HepG2 (cell line): Measurements from ENCODE around the gene SGPL1. TPM values are rescaled to one million over a fixed set of nuclear protein-coding genes. Genes with fewer than 3 reads are reported as not detected.

Experiments used
- ATAC-seq: fragments of 200-7000 bp; cut with Tn5 transposase; 3 replicates; pipeline ENCODE4 v1.9.1; 2020; ENCODE audit warnings: mild to moderate bottlenecking, moderate library complexity
- BruUV-seq: library from RNA; stranded (reverse); fragments of 400-500 nt; replicated peaks from 2 replicates; lab custom pipeline; 2021; lab: Mats Ljungman, UMichigan
- CTCF ChIA-PET: fragments of 300-600 bp; formaldehyde crosslinking; extraction: SDS; loops from one replicate; lab custom pipeline; 2021; ENCODE audit warnings: low total read pairs, inconsistent platforms, low intra/inter-chr PET ratio; lab: Yijun Ruan, JAX
- POLR2A ChIA-PET: fragments of 350-600 bp; sonication (Branson Sonifier 250); formaldehyde crosslinking; loops from one replicate; lab custom pipeline; 2020; ENCODE audit warnings: antibody characterized with exemption, inconsistent platforms; lab: Yijun Ruan, JAX
- DNase-seq: peaks from one replicate; pipeline ENCODE4 v3.0.0-alpha.2; 2015; ENCODE audit warnings: low spot score
- FAIRE-seq: peaks from 3 replicates; lab custom pipeline; 2011; peaks lifted over from hg19 to GRCh38; lab: Jason Lieb, UNC
- H2AFZ ChIP-seq: one replicate; pipeline ENCODE4 v1.6.1; 2011; ENCODE audit warnings: low read length, inconsistent platforms
- H3K27ac ChIP-seq: fragments of 300-600 bp; 3 replicates; pipeline ENCODE4 v1.8.0; 2011; ENCODE audit warnings: mixed run types, mild to moderate bottlenecking, mixed read lengths, low read length, inconsistent platforms; ENCODE audit not compliant: insufficient read depth; ENCODE audit errors: extremely low read length
- H3K27me3 ChIP-seq, 2 experiments: fragments of 200-600 bp in 1 of 2; 2 replicates in 1 of 2; 3 replicates in 1 of 2; pipeline versions ENCODE4 v1.6.0 to v1.8.0; 2011; ENCODE audit warnings: low read length in 2 of 2, mild to moderate bottlenecking in 2 of 2, moderate library complexity in 2 of 2, inconsistent platforms in 1 of 2; ENCODE audit not compliant: insufficient read depth in 2 of 2, control insufficient read depth in 1 of 2
- H3K36me3 ChIP-seq, 2 experiments: fragments of 200-600 bp in 1 of 2; replicated peaks in 1 of 2; 2 replicates in 1 of 2; 3 replicates in 1 of 2; pipeline versions ENCODE4 v1.5.1 to v1.8.0; 2011; ENCODE audit warnings: low read length in 2 of 2, inconsistent platforms in 1 of 2; ENCODE audit not compliant: insufficient read depth in 2 of 2, control insufficient read depth in 1 of 2
- H3K4me1 ChIP-seq: 2 replicates; pipeline ENCODE4 v1.5.1; 2012; ENCODE audit warnings: low read length, inconsistent platforms; ENCODE audit not compliant: insufficient read depth
- H3K4me2 ChIP-seq: 2 replicates; pipeline ENCODE4 v1.6.0; 2011; ENCODE audit warnings: low read depth, low read length, inconsistent platforms
- H3K4me3 ChIP-seq, 3 experiments: fragments of 200-600 bp in 1 of 3; sonication (generic), shearing (Covaris generic) in 1 of 3; replicated peaks in 1 of 3; 2 replicates each; pipeline ENCODE4 v1.5.1; 2011 to 2016; ENCODE audit warnings: low read length in 3 of 3, inconsistent platforms in 2 of 3, low read depth in 2 of 3, mild to moderate bottlenecking in 2 of 3, control low read depth in 1 of 3, mixed read lengths in 1 of 3; ENCODE audit not compliant: insufficient read depth in 1 of 3
- H3K79me2 ChIP-seq: one replicate; pipeline ENCODE4 v1.6.1; 2011; ENCODE audit warnings: low read length, inconsistent platforms; ENCODE audit not compliant: insufficient read depth
- H3K9ac ChIP-seq: 2 replicates; pipeline ENCODE4 v1.6.0; 2011; ENCODE audit warnings: mild to moderate bottlenecking, low read depth, low read length, inconsistent platforms; ENCODE audit not compliant: insufficient read depth
- H3K9me3 ChIP-seq: 2 replicates; pipeline ENCODE4 v1.5.1; 2012; ENCODE audit warnings: mild to moderate bottlenecking, low read length
- H4K20me1 ChIP-seq: 2 replicates; pipeline ENCODE4 v1.6.0; 2011; ENCODE audit warnings: inconsistent platforms, mild to moderate bottlenecking, low read length, moderate library complexity; ENCODE audit not compliant: insufficient read depth
- HMGA1 ChIP-seq: sonication (generic); formaldehyde crosslinking; conservative IDR thresholded peaks from 2 replicates; pipeline ENCODE4 v1.4.0; 2020; ENCODE audit warnings: missing genetic modification reagents
- KDM1A ChIP-seq: IDR thresholded peaks from 2 replicates; pipeline ENCODE4 v1.6.1; 2016; ENCODE audit warnings: missing compliant biosample characterization
- SIN3B ChIP-seq: fragments of 150-350 bp; IDR thresholded peaks from 2 replicates; pipeline ENCODE4 v1.6.1; 2014; ENCODE audit warnings: low read length
- TOPORS ChIP-seq: sonication (generic); formaldehyde crosslinking; IDR thresholded peaks from 2 replicates; pipeline ENCODE4 v1.8.0; 2023; ENCODE audit warnings: mild to moderate bottlenecking, missing genetic modification reagents
- ZBTB21 ChIP-seq: sonication (generic); formaldehyde crosslinking; IDR thresholded peaks from 2 replicates; pipeline ENCODE4 v1.4.0; 2020; ENCODE audit warnings: missing genetic modification reagents
- ZNF235 ChIP-seq: sonication (generic); formaldehyde crosslinking; IDR thresholded peaks from 2 replicates; pipeline ENCODE4 v1.8.1; 2023; ENCODE audit warnings: mild to moderate bottlenecking, missing genetic modification reagents, borderline replicate concordance
- ZSCAN20 ChIP-seq: sonication (generic); formaldehyde crosslinking; IDR thresholded peaks from 2 replicates; pipeline ENCODE4 v1.4.0; 2020; ENCODE audit warnings: missing genetic modification reagents, mild to moderate bottlenecking, borderline replicate concordance
- WGBS: methylation state at CpG from one replicate; pipeline ENCODE4 v1.1.6; 2017; ENCODE audit warnings: low lambda C conversion rate; 5-methylcytosine and 5-hydroxymethylcytosine counted together
- in situ Hi-C: cut with HindIII; loops from 2 replicates; pipeline ENCODE4 v1.10.0; 2017; ENCODE audit warnings: low pct_unique_long_range_greater_than_20kb; ENCODE audit not compliant: extremely low pct_ligation_motif_present
- intact Hi-C: fragments of 100-400 bp; cut with micrococcal nuclease; formaldehyde crosslinking; loops from one replicate; pipeline ENCODE4 v1.10.0; 2022; ENCODE audit not compliant: unreplicated experiment
- polyA plus RNA-seq, 8 experiments: library from polyadenylated mRNA; depleted of rRNA in 3 of 8; stranded (reverse) in 7 of 8; unstranded in 1 of 8; fragments of >200 nt; fragmentation: Illumina TruSeq in 4 of 8; extraction: Trizol in 4 of 8; gene quantifications; 2 replicates each; pipeline versions ENCODE4 v1.2.1 to v1.2.3, GENCODE V29; 2011 to 2016; ENCODE audit warnings: low read depth in 4 of 8, missing spikeins in 1 of 8, mixed read lengths in 1 of 8; ENCODE audit not compliant: insufficient read depth in 1 of 8
- total RNA-seq, 5 experiments: library from RNA; depleted of rRNA; stranded (reverse); fragments of >200 nt; fragmentation: Illumina TruSeq; extraction: Trizol; gene quantifications; 2 replicates each; pipeline ENCODE4 v1.2.3, GENCODE V29; 2016; ENCODE audit warnings: low read depth in 1 of 5
- TF ChIP-seq, protein P1 (sequence below): sonication (generic); formaldehyde crosslinking; IDR thresholded peaks from 2 replicates; pipeline ENCODE4 v1.8.1; 2023; ENCODE audit warnings: mild to moderate bottlenecking, moderate library complexity, missing genetic modification reagents
- TF ChIP-seq, protein P2 (sequence below): sonication (generic); formaldehyde crosslinking; IDR thresholded peaks from 2 replicates; pipeline ENCODE4 v1.4.0; 2020; ENCODE audit warnings: low read depth, mild to moderate bottlenecking, missing genetic modification reagents
- TF ChIP-seq, protein P3 (sequence below): sonication (generic); formaldehyde crosslinking; IDR thresholded peaks from 2 replicates; pipeline ENCODE4 v1.5.0; 2020; ENCODE audit warnings: mild to moderate bottlenecking, missing genetic modification reagents, borderline replicate concordance

SGPL1 gene
- total and polyA plus RNA-seq, 2 of the 13 experiments (the other 11 are each of a cell fraction or from before 2014, with no cell fraction given), result 17.6 to 25.0 TPM

DNA sequence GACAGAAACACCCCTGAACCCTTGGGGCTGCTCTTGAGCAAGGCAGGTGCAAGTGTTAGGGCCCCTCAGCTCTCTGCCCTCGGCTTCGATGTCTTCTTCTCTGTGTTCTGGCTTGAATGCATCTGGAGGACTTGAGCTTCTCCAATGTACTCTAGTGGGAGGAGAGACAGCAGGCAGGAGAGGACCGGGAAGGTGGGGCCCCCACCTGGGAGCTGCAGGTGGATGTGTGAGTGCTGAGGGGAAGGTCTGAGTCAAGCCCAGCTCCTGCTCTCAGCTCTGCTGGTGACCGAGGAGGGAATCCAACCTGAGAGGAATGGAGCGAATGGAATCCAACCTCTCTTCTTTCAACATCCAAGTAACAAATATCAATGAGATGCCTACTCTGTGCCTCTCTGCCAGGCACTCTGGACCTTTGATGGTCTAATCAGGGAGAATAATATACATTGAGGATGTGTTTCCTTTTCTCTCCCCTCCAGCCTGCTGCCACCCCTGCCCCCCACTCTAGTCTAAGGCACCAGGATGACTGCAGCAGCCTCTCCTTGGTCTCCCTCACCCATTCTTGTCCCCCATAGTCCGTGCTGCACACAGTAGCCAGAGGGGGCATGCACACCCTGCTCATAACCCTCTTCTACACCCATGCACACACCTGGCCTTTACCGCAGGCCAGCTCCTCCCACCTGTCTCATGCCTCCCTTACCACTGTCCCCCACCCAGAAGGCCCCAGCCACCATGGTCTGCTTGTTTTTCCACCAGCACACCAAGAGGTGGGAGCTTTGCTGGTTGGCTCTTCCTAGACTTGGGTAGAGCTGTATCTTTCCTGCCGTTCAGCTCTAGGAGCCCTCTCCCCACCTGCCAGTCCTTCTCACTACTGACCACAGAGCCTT lies 44.2 kb upstream of the SGPL1 start:
- H3K36me3 ChIP-seq, result no peaks in the 10 kb centered on the region
- no peaks in the 10 kb centered on the region; the same call in 1 of the 2 replicates for H3K9me3 ChIP-seq
- DNase-seq (no peak), ATAC-seq (no peak), FAIRE-seq (no peak)
- no peak overlapping the region for H2AFZ ChIP-seq
- H4K20me1 ChIP-seq, result no peaks in the 10 kb centered on the region
- BruUV-seq, result no TSS peak
- WGBS, result 22% methylated on average over 8 of the region's 8 CpGs
- peaks cover 1 to 42% of the 10 kb centered on the region in 2 experiments; a peak in 4 of 5 replicates for H3K27me3 ChIP-seq
- no peak overlapping the region for H3K4me2 ChIP-seq
- no peak overlapping the region for H3K4me3 ChIP-seq
- TF ChIP-seq ZSCAN20 (CRISPR knock-in tag), result no peak
- TF ChIP-seq TOPORS (CRISPR knock-in tag), result no peak
- no peaks in the 10 kb centered on the region for H3K79me2 ChIP-seq
- ChIA-PET CTCF (no interaction called here), POLR2A (no interaction called here)
- no peak overlapping the region for H3K9ac ChIP-seq
- no peak overlapping the region for H3K27ac ChIP-seq
- no peaks in the 10 kb centered on the region; the same call in 1 of the 2 replicates for H3K4me1 ChIP-seq
- in situ Hi-C loops (no loop called here), intact Hi-C loops (no loop called here)

DNA sequence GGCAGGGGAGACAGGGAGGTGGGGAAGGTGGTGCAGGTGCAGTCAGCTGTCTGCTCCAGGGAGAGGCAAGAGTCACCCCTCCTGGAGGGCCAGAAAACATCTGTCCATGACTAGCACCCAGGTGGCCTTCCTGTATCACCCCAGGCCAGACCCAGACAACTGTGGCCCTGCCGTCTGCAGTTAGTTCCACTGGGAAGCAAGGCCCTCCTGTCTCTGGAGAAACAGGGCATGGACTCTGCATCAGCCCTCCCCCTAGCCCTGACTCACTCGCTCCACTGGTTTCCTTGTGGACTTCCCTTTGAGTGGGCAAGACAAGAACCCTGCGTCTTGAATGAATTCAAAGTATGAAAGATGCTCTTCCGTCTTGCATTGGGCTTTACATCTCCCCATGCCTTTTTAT lies 43.1 kb upstream of the SGPL1 start:
- ChIA-PET POLR2A (no interaction called here), CTCF (no interaction called here)
- Histone ChIP-seq H4K20me1 (no peaks in the 10 kb centered on the region), H3K4me1 (no peaks in the 10 kb centered on the region; the same call in 1 of the 2 replicates), H3K36me3 (no peaks in the 10 kb centered on the region), H2AFZ (no peak overlapping the region), H3K9me3 (no peaks in the 10 kb centered on the region), H3K9ac (no peak overlapping the region), H3K27me3 (peaks cover 1 to 52% of the 10 kb centered on the region in 2 experiments; a peak in 4 of 5 replicates), H3K4me2 (no peak overlapping the region), H3K27ac (no peak overlapping the region), H3K4me3 (no peak overlapping the region), H3K79me2 (no peaks in the 10 kb centered on the region)
- 54% methylated on average over 3 of the region's 4 CpGs for WGBS
- intact Hi-C loops (no loop called here), in situ Hi-C loops (no loop called here)
- DNase-seq (no peak), FAIRE-seq (no peak), ATAC-seq (no peak)
- no TSS peak for BruUV-seq
- TF ChIP-seq SIN3B (no peak), HMGA1 (CRISPR knock-in tag) (no peak), ZSCAN20 (CRISPR knock-in tag) (no peak), KDM1A (CRISPR knock-in tag) (no peak), ZNF235 (no peak), ZBTB21 (CRISPR knock-in tag) (no peak)
- TF ChIP-seq, protein P1, sequence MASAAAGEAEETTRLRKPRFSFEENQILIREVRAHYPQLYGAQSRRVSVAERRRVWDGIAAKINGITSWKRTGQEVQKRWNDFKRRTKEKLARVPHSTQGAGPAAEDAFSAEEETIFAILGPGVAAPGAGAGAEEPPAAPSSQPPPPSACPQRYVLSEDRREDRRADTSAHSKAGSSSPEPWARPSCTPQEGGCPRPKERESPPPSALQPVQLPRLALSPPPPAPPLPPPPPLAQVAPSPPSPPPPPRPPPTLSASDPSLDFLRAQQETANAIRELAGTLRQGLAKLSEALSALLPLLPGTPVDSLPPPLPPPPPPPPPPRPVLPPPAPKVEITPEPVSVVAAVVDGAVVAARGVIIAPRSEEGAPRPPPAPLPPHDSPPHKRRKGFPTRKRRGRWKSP (CRISPR knock-in tag), result no peak
- TF ChIP-seq, protein P2, sequence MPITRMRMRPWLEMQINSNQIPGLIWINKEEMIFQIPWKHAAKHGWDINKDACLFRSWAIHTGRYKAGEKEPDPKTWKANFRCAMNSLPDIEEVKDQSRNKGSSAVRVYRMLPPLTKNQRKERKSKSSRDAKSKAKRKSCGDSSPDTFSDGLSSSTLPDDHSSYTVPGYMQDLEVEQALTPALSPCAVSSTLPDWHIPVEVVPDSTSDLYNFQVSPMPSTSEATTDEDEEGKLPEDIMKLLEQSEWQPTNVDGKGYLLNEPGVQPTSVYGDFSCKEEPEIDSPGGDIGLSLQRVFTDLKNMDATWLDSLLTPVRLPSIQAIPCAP (CRISPR knock-in tag), result no peak
- TF ChIP-seq, protein P3, sequence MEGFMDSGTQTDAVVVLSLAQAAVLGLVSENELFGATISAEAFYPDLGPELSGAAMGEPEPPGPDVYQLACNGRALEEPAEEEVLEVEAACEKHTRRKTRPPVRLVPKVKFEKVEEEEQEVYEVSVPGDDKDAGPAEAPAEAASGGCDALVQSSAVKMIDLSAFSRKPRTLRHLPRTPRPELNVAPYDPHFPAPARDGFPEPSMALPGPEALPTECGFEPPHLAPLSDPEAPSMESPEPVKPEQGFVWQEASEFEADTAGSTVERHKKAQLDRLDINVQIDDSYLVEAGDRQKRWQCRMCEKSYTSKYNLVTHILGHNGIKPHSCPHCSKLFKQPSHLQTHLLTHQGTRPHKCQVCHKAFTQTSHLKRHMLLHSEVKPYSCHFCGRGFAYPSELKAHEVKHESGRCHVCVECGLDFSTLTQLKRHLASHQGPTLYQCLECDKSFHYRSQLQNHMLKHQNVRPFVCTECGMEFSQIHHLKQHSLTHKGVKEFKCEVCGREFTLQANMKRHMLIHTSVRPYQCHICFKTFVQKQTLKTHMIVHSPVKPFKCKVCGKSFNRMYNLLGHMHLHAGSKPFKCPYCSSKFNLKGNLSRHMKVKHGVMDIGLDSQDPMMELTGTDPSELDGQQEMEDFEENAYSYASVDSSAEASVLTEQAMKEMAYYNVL (CRISPR knock-in tag), result no peak
